BE2C (cell line): ENCODE measurements around the gene RHOB.

Experiments
- DNase-seq: peaks from one replicate; pipeline ENCODE4 v3.0.0-alpha.2; 2020
- H3K27me3 ChIP-seq: fragments of 250-450 bp; sonication (Bioruptor Pico); 2 replicates; pipeline ENCODE4 v1.5.1; 2020; ENCODE audit warnings: mild to moderate bottlenecking
- H3K36me3 ChIP-seq: fragments of 250-450 bp; sonication (Bioruptor Pico); 2 replicates; pipeline ENCODE4 v1.5.1; 2020; ENCODE audit warnings: mild to moderate bottlenecking
- H3K4me1 ChIP-seq: fragments of 250-450 bp; sonication (Bioruptor Pico); 2 replicates; pipeline ENCODE4 v1.5.1; 2020
- H3K4me3 ChIP-seq: 2 replicates; pipeline ENCODE4 v1.5.1; 2011; ENCODE audit warnings: low read depth, low read length
- H3K9me3 ChIP-seq: fragments of 250-450 bp; sonication (Bioruptor Pico); 2 replicates; pipeline ENCODE4 v1.5.1; 2020
- CTCF ChIP-seq: IDR thresholded peaks from 2 replicates; pipeline ENCODE4 v1.5.1; 2012; ENCODE audit warnings: mild to moderate bottlenecking, low read depth, low read length

Gene RHOB

DNA sequence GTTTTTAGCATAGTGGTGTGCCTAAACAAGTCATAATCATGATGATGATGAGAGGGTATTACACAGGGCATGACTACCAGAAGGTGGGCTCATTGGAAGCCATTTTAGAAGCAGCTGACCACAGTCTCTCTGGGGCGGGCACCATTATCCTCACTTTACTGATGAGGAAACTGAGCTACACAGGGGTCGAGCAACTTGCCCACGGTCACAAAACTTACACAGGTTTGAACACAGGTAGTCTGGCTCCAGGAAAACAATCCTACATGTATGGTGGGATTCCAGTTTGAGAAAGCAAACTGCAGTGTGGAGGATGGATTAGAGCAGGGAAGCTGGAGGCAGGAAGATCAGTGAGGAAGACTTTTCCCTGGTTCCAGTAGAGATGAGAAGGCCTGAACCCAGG, 6.2 kb downstream of the RHOB start:
- peaks cover 16% of the 10 kb centered on the region for H3K4me1 ChIP-seq
- no peak for DNase-seq

GRCh38 chr2:20454036-20454981, 7.4 kb downstream of the RHOB start:
- no peaks in the 10 kb centered on the region for H3K9me3 ChIP-seq
- no peak for TF ChIP-seq CTCF
- H3K4me3 ChIP-seq: no peak overlapping the region
- H3K4me1 ChIP-seq: peaks cover 16% of the 10 kb centered on the region
- H3K27me3 ChIP-seq: no peaks in the 10 kb centered on the region
- H3K36me3 ChIP-seq: peaks cover 14% of the 10 kb centered on the region
- no peak for DNase-seq

More for the DNA sequence above, 6.2 kb downstream of the RHOB start:
- Histone ChIP-seq H3K27me3 (no peaks in the 10 kb centered on the region), H3K36me3 (peaks cover 26% of the 10 kb centered on the region), H3K4me3 (no peak overlapping the region), H3K9me3 (no peaks in the 10 kb centered on the region)
- TF ChIP-seq CTCF: no peak

DNA sequence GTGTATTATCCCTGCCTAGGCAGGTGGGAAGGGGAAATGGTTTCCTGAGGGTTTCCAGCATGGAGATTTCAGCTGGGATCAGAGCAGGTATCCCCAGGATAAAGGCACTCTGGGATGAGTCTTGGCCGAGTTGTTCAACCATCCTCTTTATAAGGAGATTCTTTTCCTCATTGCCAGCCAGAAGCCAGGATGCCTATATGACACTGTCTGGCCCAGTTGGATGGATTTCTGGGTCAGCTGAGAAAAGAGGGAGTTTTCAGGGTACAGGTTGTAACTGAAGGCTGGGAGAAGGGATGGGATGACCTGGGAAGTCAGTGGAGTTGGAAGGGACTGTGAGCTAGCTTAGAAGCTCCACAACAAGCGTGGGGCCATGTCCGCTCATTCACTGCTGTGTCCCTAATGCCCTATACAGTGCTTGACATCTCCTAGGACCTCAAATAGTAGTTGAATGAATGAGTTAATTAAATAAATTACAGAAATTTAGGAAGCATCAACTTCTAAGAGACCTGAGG, 8.3 kb downstream of the RHOB start:
- no peaks in the 10 kb centered on the region for H3K9me3 ChIP-seq
- H3K4me1 ChIP-seq: peaks cover 16% of the 10 kb centered on the region
- peaks cover 8% of the 10 kb centered on the region; the same call in 1 of the 2 replicates for H3K36me3 ChIP-seq

DNA sequence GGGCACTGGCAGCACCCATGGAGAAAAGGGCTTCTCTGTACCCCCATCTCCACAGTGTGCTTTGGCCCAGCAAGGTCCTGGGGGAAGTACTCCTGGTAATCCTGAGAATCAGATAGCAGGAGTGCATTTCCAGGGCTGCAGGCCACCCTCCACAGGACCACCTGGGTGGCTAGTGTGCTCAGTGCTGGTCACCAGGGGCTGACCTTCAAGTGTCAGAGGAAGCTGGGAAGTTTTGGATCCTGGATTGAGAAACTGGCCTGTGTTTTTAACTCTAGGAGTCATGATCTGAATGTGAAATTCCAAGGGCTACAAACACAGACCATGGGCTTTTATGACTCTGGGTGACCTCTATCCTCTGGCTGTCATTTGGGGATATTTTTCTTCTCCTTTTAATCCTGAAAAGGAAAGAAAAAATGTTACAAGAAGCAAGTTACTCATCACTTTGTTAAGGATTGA, 9.3 kb downstream of the RHOB start:
- Histone ChIP-seq H3K36me3 (no peaks in the 10 kb centered on the region), H3K27me3 (no peaks in the 10 kb centered on the region), H3K4me3 (no peak overlapping the region), H3K4me1 (peaks cover 8% of the 10 kb centered on the region), H3K9me3 (no peaks in the 10 kb centered on the region)
- no peak for TF ChIP-seq CTCF
- DNase-seq: no peak

More for the DNA sequence above, 8.3 kb downstream of the RHOB start:
- TF ChIP-seq CTCF: no peak
- no peaks in the 10 kb centered on the region for H3K27me3 ChIP-seq
- no peak for DNase-seq
- H3K4me3 ChIP-seq: no peak overlapping the region

GRCh38 chr2:20456636-20457426, 10.0 kb downstream of the RHOB start:
- no peak for DNase-seq
- H3K27me3 ChIP-seq: no peaks in the 10 kb centered on the region

More at GRCh38 chr2:20456636-20457426, 10.0 kb downstream of the RHOB start:
- Histone ChIP-seq H3K4me1 (peaks cover 5% of the 10 kb centered on the region), H3K9me3 (no peaks in the 10 kb centered on the region), H3K4me3 (no peak overlapping the region), H3K36me3 (no peaks in the 10 kb centered on the region)
- no peak for TF ChIP-seq CTCF
